ENCODE measurements around the gene CA10. TPM values are rescaled to one million over a fixed set of nuclear protein-coding genes. Genes with fewer than 3 reads are reported as not detected.

Gene CA10
- total and polyA plus RNA-seq, 4 donors: not detected

DNA sequence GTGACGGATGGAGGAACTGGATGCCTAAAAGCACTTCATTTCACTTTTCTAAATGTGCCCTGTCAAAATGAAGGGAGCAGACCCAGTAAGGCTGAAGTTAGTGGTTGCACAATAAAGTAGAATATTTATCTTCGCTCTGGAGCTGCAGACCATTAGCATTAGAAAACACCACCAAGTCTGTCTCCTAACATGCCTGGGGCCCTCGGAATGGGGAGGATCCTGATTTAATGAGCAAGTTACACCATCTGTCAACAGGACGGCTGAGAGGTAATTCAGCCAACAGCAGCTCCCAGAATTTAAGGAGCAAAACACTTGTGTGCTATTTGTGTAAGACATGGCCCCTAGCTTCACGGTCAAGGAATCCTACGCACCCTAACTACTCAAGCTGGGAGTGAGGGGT lies 22.3 kb downstream of the CA10 start:
- no peaks in the 10 kb centered on the region for H3K36me3 ChIP-seq (ENCODE audit: control insufficient read depth in 1 of 2, insufficient read depth in 2 of 2, low read length in 1 of 2)
- no peak overlapping the region for H3K4me3 ChIP-seq (ENCODE audit: low read length in 2 of 2)
- H3K4me1 ChIP-seq (ENCODE audit: control insufficient read depth in 1 of 2, insufficient read depth in 2 of 2, low read length in 2 of 2): no peaks in the 10 kb centered on the region
- ATAC-seq (ENCODE audit: low FRiP score) (no peak), DNase-seq (no peak)
- peaks cover 1% of the 10 kb centered on the region for H3K9me3 ChIP-seq (ENCODE audit: control insufficient read depth, low read length)
- intact Hi-C loops (cut with DNase I): no loop called here
- H3K27me3 ChIP-seq (ENCODE audit: control insufficient read depth in 1 of 2, insufficient read depth in 2 of 2, low read length in 1 of 2): peaks cover 0 to 2% of the 10 kb centered on the region in 2 donors
- H3K27ac ChIP-seq (ENCODE audit: low read depth in 1 of 2, low read length in 2 of 2): no peak overlapping the region
- WGBS, 2 donors: 15 to 21% methylated on average over 6 of the region's 6 CpGs

DNA sequence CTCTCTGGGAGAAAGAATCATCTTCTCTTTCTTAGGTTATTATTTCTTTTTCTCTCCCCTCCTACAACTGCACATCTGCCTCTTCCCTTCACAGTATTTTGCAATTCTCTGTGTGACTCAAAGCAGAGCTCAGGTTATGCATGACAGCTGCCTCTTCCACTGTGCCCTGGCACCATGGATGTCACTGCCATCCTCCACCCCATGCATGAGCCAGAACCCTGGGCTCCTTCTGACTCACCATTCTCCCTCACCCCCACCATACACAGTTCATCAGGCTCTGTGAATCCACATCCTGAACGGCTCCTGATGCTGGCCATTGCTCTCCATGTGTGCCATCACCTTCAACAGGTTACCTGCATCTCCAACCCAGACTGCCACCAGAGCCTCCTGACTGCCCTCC lies 23.9 kb downstream of the CA10 start:
- DNase-seq (no peak), ATAC-seq (ENCODE audit: low FRiP score) (no peak)
- no peaks in the 10 kb centered on the region for H3K4me1 ChIP-seq (ENCODE audit: control insufficient read depth in 1 of 2, insufficient read depth in 2 of 2, low read length in 2 of 2)
- H3K9me3 ChIP-seq (ENCODE audit: control insufficient read depth, low read length): peaks cover 1% of the 10 kb centered on the region
- no peaks in the 10 kb centered on the region for H3K36me3 ChIP-seq (ENCODE audit: control insufficient read depth in 1 of 2, insufficient read depth in 2 of 2, low read length in 1 of 2)
- no peak overlapping the region for H3K4me3 ChIP-seq (ENCODE audit: low read length in 2 of 2)
- no peaks in the 10 kb centered on the region for H3K27me3 ChIP-seq (ENCODE audit: control insufficient read depth in 1 of 2, insufficient read depth in 2 of 2, low read length in 1 of 2)
- H3K27ac ChIP-seq (ENCODE audit: low read depth in 1 of 2, low read length in 2 of 2): no peak overlapping the region
- intact Hi-C loops (cut with DNase I): no loop called here
- WGBS, 2 donors: 62 to 79% methylated on average over 1 of the region's 1 CpG

GRCh38 chr17:52128721-52129120 lies 29.8 kb downstream of the CA10 start:
- Histone ChIP-seq H3K4me1 (ENCODE audit: control insufficient read depth in 1 of 2, insufficient read depth in 2 of 2, low read length in 2 of 2) (no peaks in the 10 kb centered on the region), H3K4me3 (ENCODE audit: low read length in 2 of 2) (no peak overlapping the region), H3K9me3 (ENCODE audit: control insufficient read depth, low read length) (peaks cover 2% of the 10 kb centered on the region), H3K27me3 (ENCODE audit: control insufficient read depth in 1 of 2, insufficient read depth in 2 of 2, low read length in 1 of 2) (no peaks in the 10 kb centered on the region), H3K36me3 (ENCODE audit: control insufficient read depth in 1 of 2, insufficient read depth in 2 of 2, low read length in 1 of 2) (no peaks in the 10 kb centered on the region), H3K27ac (ENCODE audit: low read depth in 1 of 2, low read length in 2 of 2) (no peak overlapping the region)
- WGBS, 2 donors: 68 to 71% methylated on average over 2 of the region's 2 CpGs
- intact Hi-C loops (cut with DNase I): no loop called here
- ATAC-seq (ENCODE audit: low FRiP score): no peak
- no peak for DNase-seq

DNA sequence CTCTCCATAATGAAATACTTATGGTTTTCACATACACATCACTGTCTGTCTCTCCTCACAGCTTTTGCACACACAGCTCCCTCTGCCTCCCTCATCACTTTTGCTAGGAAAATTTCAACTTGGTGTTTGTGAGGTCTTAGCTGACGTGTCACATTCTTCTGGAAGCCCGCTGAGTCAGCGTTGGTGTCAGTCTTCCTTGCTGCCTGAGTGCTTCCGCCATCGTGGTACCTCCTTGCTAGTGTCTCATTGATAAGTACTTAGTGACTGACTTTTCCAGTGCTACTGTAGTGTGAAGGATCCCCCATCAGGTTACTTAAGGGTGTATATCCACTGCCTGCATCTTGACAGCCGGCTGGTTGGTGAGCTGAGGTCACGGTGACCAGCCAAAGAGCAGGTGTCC lies 33.5 kb downstream of the CA10 start:
- H3K9me3 ChIP-seq (ENCODE audit: control insufficient read depth, low read length): peaks cover 1% of the 10 kb centered on the region
- H3K27ac ChIP-seq (ENCODE audit: low read depth in 1 of 2, low read length in 2 of 2): no peak overlapping the region
- no peaks in the 10 kb centered on the region for H3K4me1 ChIP-seq (ENCODE audit: control insufficient read depth in 1 of 2, insufficient read depth in 2 of 2, low read length in 2 of 2)
- H3K27me3 ChIP-seq (ENCODE audit: control insufficient read depth in 1 of 2, insufficient read depth in 2 of 2, low read length in 1 of 2): no peaks in the 10 kb centered on the region
- intact Hi-C loops (cut with DNase I): no loop called here
- no peaks in the 10 kb centered on the region for H3K36me3 ChIP-seq (ENCODE audit: control insufficient read depth in 1 of 2, insufficient read depth in 2 of 2, low read length in 1 of 2)
- no peak for ATAC-seq (ENCODE audit: low FRiP score)
- WGBS, 2 donors: 68 to 80% methylated on average over 7 of the region's 7 CpGs
- H3K4me3 ChIP-seq (ENCODE audit: low read length in 2 of 2): no peak overlapping the region
- no peak for DNase-seq

DNA sequence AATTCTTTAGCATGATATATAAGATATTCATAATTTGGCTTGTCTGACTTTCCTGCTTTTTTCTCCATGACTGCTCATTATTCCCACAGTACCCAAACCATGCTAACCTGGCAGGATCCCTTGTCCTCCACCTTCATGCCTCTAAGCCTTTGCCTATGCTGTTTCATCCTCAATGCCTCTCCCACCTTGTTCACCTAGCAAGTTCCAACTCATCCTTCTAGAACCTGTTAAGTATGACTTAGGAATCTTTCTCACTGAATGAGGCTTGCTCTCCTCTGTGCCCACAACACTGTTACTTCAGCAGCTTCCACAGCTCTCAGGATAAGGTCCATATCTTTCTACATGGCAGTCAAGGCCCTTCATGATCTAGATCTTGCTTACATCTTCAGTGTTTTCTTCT lies 34.0 kb downstream of the CA10 start:
- H3K4me3 ChIP-seq (ENCODE audit: low read length in 2 of 2): no peak overlapping the region

DNA sequence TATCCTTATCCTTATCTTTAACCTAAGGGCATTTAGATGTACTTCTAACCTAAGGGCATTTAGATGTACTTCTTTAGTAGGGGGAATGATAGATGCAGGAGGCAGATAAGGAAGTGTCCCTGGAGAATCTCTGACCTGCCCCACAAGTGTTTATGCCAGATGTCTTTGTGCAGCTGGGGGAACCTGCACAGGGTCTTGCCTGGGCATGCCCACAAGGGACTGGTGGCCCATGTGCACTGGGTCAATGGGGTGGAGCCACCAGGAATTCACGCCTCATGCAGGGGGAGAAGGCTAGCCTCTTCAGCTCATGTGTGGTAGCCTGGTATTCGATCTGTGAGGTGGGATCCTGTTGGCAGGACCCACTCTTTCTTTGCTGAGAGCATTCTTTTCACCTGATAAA lies 38.0 kb downstream of the CA10 start:
- no peaks in the 10 kb centered on the region for H3K36me3 ChIP-seq (ENCODE audit: control insufficient read depth in 1 of 2, insufficient read depth in 2 of 2, low read length in 1 of 2)
- H3K27me3 ChIP-seq (ENCODE audit: control insufficient read depth in 1 of 2, insufficient read depth in 2 of 2, low read length in 1 of 2): no peaks in the 10 kb centered on the region
- DNase-seq: no peak
- WGBS, 2 donors: 84 to 85% methylated on average over 2 of the region's 2 CpGs
- no peak overlapping the region for H3K27ac ChIP-seq (ENCODE audit: low read depth in 1 of 2, low read length in 2 of 2)
- intact Hi-C loops (cut with DNase I): no loop called here
- H3K9me3 ChIP-seq (ENCODE audit: control insufficient read depth, low read length): peaks cover 1% of the 10 kb centered on the region
- H3K4me1 ChIP-seq (ENCODE audit: control insufficient read depth in 1 of 2, insufficient read depth in 2 of 2, low read length in 2 of 2): no peaks in the 10 kb centered on the region
- no peak for ATAC-seq (ENCODE audit: low FRiP score)
- H3K4me3 ChIP-seq (ENCODE audit: low read length in 2 of 2): no peak overlapping the region

More for the DNA sequence above, 34.0 kb downstream of the CA10 start:
- DNase-seq (no peak), ATAC-seq (ENCODE audit: low FRiP score) (no peak)
- intact Hi-C loops (cut with DNase I): no loop called here
- Histone ChIP-seq H3K27ac (ENCODE audit: low read depth in 1 of 2, low read length in 2 of 2) (no peak overlapping the region), H3K36me3 (ENCODE audit: control insufficient read depth in 1 of 2, insufficient read depth in 2 of 2, low read length in 1 of 2) (no peaks in the 10 kb centered on the region), H3K9me3 (ENCODE audit: control insufficient read depth, low read length) (peaks cover 1% of the 10 kb centered on the region), H3K27me3 (ENCODE audit: control insufficient read depth in 1 of 2, insufficient read depth in 2 of 2, low read length in 1 of 2) (no peaks in the 10 kb centered on the region), H3K4me1 (ENCODE audit: control insufficient read depth in 1 of 2, insufficient read depth in 2 of 2, low read length in 2 of 2) (no peaks in the 10 kb centered on the region)

GRCh38 chr17:52110923-52111581 lies 47.5 kb downstream of the CA10 start:
- Histone ChIP-seq H3K36me3 (ENCODE audit: control insufficient read depth in 1 of 2, insufficient read depth in 2 of 2, low read length in 1 of 2) (no peaks in the 10 kb centered on the region), H3K4me1 (ENCODE audit: control insufficient read depth in 1 of 2, insufficient read depth in 2 of 2, low read length in 2 of 2) (no peaks in the 10 kb centered on the region), H3K9me3 (ENCODE audit: control insufficient read depth, low read length) (peaks cover 2% of the 10 kb centered on the region), H3K27me3 (ENCODE audit: control insufficient read depth in 1 of 2, insufficient read depth in 2 of 2, low read length in 1 of 2) (no peaks in the 10 kb centered on the region), H3K4me3 (ENCODE audit: low read length in 2 of 2) (no peak overlapping the region), H3K27ac (ENCODE audit: low read depth in 1 of 2, low read length in 2 of 2) (no peak overlapping the region)
- ATAC-seq (ENCODE audit: low FRiP score) (no peak), DNase-seq (no peak)
- WGBS, 2 donors: 63 to 75% methylated on average over 4 of the region's 4 CpGs
- intact Hi-C loops (cut with DNase I): no loop called here

DNA sequence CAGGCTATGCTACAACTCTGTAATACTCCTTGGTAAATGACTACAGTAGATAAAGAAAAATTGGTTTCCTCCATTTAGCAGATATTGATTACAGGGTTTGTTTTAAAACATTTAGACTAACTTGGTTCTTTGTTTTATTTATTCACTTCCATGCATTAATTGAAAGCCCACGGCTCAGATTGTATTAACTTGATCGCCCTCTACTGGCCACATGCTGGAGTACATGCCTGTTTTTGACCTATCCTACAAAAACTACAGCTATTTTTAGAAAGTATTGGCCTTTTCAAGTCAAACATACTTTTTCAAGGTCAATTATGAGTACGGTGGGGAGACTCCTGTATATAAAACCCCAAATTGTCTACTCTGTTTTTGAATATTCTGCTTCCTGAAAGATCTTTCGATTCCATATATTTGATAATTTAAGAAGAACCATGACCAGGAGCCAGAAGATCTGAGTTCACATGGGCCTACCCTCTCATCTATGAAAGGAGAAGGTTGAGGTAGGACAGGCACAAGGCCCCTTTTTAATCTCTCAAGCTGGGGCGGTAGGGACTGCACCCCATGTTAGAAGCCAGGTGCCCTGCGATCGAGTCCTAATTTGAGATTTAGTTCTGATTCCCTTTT lies 51.8 kb downstream of the CA10 start:
- ATAC-seq (ENCODE audit: low FRiP score): no peak
- no peak overlapping the region for H3K4me3 ChIP-seq (ENCODE audit: low read length in 2 of 2)
- WGBS, 2 donors: 42 to 45% methylated on average over 7 of the region's 7 CpGs
- intact Hi-C loops (cut with DNase I): loop anchor here (10.0 kb wide), 2 partner anchors 332 to 342 kb away; no protein-coding TSS in a partner anchor
- H3K27me3 ChIP-seq (ENCODE audit: control insufficient read depth in 1 of 2, insufficient read depth in 2 of 2, low read length in 1 of 2): no peaks in the 10 kb centered on the region
- DNase-seq: no peak
- no peaks in the 10 kb centered on the region for H3K4me1 ChIP-seq (ENCODE audit: control insufficient read depth in 1 of 2, insufficient read depth in 2 of 2, low read length in 2 of 2)
- H3K36me3 ChIP-seq (ENCODE audit: control insufficient read depth in 1 of 2, insufficient read depth in 2 of 2, low read length in 1 of 2): no peaks in the 10 kb centered on the region
- no peak overlapping the region for H3K27ac ChIP-seq (ENCODE audit: low read depth in 1 of 2, low read length in 2 of 2)
- no peaks in the 10 kb centered on the region for H3K9me3 ChIP-seq (ENCODE audit: control insufficient read depth, low read length)

DNA sequence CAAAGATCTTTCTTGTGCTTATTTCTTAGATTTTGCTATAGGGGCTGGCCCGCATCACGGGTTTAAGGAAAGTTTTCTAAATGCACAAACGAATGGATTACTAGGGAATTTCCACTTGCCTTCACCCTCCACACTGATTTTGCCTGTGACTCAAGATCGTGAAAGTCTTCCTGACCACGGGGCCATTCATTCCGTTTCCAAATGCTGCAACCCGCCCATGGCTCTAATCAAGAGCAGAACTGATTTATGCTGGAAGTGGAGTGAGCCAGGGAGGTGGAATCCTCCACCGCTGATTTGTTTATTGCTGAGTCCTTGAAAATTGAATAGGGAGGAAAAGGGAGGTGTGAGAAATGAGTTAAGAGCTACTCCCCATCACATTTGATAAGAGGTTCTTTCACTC lies 52.4 kb downstream of the CA10 start:
- H3K9me3 ChIP-seq (ENCODE audit: control insufficient read depth, low read length): no peaks in the 10 kb centered on the region
- no peak for DNase-seq
- no peaks in the 10 kb centered on the region for H3K4me1 ChIP-seq (ENCODE audit: control insufficient read depth in 1 of 2, insufficient read depth in 2 of 2, low read length in 2 of 2)
- no peaks in the 10 kb centered on the region for H3K36me3 ChIP-seq (ENCODE audit: control insufficient read depth in 1 of 2, insufficient read depth in 2 of 2, low read length in 1 of 2)
- no peak overlapping the region for H3K4me3 ChIP-seq (ENCODE audit: low read length in 2 of 2)
- ATAC-seq (ENCODE audit: low FRiP score): no peak
- intact Hi-C loops (cut with DNase I): loop anchor here (10.0 kb wide), 2 partner anchors 331 to 341 kb away; no protein-coding TSS in a partner anchor
- WGBS, 2 donors: 72 to 74% methylated on average over 8 of the region's 8 CpGs
- H3K27ac ChIP-seq (ENCODE audit: low read depth in 1 of 2, low read length in 2 of 2): no peak overlapping the region
- no peaks in the 10 kb centered on the region for H3K27me3 ChIP-seq (ENCODE audit: control insufficient read depth in 1 of 2, insufficient read depth in 2 of 2, low read length in 1 of 2)
